K562 (cell line): ENCODE measurements around the gene ASB10. TPM values are rescaled to one million over a fixed set of nuclear protein-coding genes. Genes with fewer than 3 reads are reported as not detected.

Experiments
- ATAC-seq: fragments of 200-7000 bp; cut with Tn5 transposase; 3 replicates; pipeline ENCODE4 v1.9.1; 2020; ENCODE audit warnings: moderate library complexity
- BruUV-seq: library from RNA; stranded (reverse); fragments of 400-500 nt; replicated peaks from 2 replicates; lab custom pipeline; 2021; lab: Mats Ljungman, UMichigan
- CTCF ChIA-PET: fragments of 300-600 bp; formaldehyde crosslinking; extraction: SDS; loops from one replicate; lab custom pipeline; 2021; ENCODE audit warnings: low intra/inter-chr PET ratio; lab: Yijun Ruan, JAX
- POLR2A ChIA-PET: fragments of 300-600, 350-650 bp; sonication (Branson Sonifier 250); formaldehyde crosslinking; extraction: SDS; loops from one replicate; lab custom pipeline; 2021; ENCODE audit warnings: antibody characterized with exemption, inconsistent platforms; lab: Yijun Ruan, JAX
- DNase-seq, 4 experiments: peaks; one replicate each; pipeline versions ENCODE4 v3.0.0 to v3.0.0-alpha.2; 2011 to 2018; ENCODE audit warnings: low spot score in 3 of 4, mixed read lengths in 3 of 4; ENCODE audit errors: extremely low read depth in 1 of 4
- FAIRE-seq: peaks from 2 replicates; lab custom pipeline; 2011; peaks lifted over from hg19 to GRCh38; lab: Jason Lieb, UNC
- H2AFZ ChIP-seq: 2 replicates; pipeline ENCODE4 v1.6.0; 2011; ENCODE audit warnings: low read depth, low read length, control low read depth, inconsistent platforms
- H3K27ac ChIP-seq: fragments of 200-600 bp; 3 replicates; pipeline ENCODE4 v1.8.0; 2011; ENCODE audit warnings: low read depth, mild to moderate bottlenecking, control low read depth, inconsistent platforms, low read length, moderate library complexity, mixed read lengths; ENCODE audit errors: extremely low read depth
- H3K27me3 ChIP-seq, 2 experiments: fragments of 300-600 bp in 1 of 2; 2 replicates in 1 of 2; 3 replicates in 1 of 2; pipeline versions ENCODE4 v1.6.0 to v1.8.0; 2011; ENCODE audit warnings: inconsistent platforms in 2 of 2, low read length in 2 of 2, mild to moderate bottlenecking in 1 of 2, mixed read lengths in 1 of 2, moderate library complexity in 1 of 2; ENCODE audit not compliant: control insufficient read depth in 2 of 2, insufficient read depth in 2 of 2
- H3K36me3 ChIP-seq: fragments of 300-600 bp; 3 replicates; pipeline ENCODE4 v1.8.0; 2011; ENCODE audit warnings: mild to moderate bottlenecking, low read length, inconsistent platforms; ENCODE audit not compliant: control insufficient read depth, insufficient read depth
- H3K4me1 ChIP-seq, 2 experiments: fragments of 200-600 bp in 1 of 2; replicated peaks in 1 of 2; 2 replicates in 1 of 2; 3 replicates in 1 of 2; pipeline versions ENCODE4 v1.5.1 to v1.8.0; 2011; ENCODE audit warnings: inconsistent platforms in 2 of 2, low read length in 2 of 2, mild to moderate bottlenecking in 1 of 2, mixed read lengths in 1 of 2, moderate library complexity in 1 of 2; ENCODE audit not compliant: control insufficient read depth in 2 of 2, insufficient read depth in 2 of 2
- H3K4me2 ChIP-seq: 2 replicates; pipeline ENCODE4 v1.6.1; 2011; ENCODE audit warnings: low read length, control low read depth, inconsistent platforms, mixed read lengths; ENCODE audit not compliant: insufficient read depth
- H3K4me3 ChIP-seq: fragments of 200-600 bp; sonication (generic), shearing (Covaris generic); 2 replicates; pipeline ENCODE4 v1.5.1; 2016; ENCODE audit warnings: control low read depth, inconsistent platforms
- H3K79me2 ChIP-seq: fragments of 200-600 bp; 3 replicates; pipeline ENCODE4 v1.8.0; 2011; ENCODE audit warnings: low read length, inconsistent platforms; ENCODE audit not compliant: control insufficient read depth, insufficient read depth
- H3K9ac ChIP-seq, 2 experiments: 2 replicates each; pipeline versions ENCODE4 v1.6.0 to v1.6.1; 2011; ENCODE audit warnings: low read depth in 2 of 2, low read length in 2 of 2, control low read depth in 1 of 2, inconsistent platforms in 1 of 2, mild to moderate bottlenecking in 1 of 2, mixed read lengths in 1 of 2; ENCODE audit not compliant: insufficient read depth in 1 of 2
- H3K9me1 ChIP-seq: one replicate; pipeline ENCODE4 v1.6.0; 2011; ENCODE audit warnings: inconsistent platforms, mild to moderate bottlenecking, low read length, moderate library complexity; ENCODE audit not compliant: control insufficient read depth, insufficient read depth
- H3K9me3 ChIP-seq: replicated peaks from 2 replicates; pipeline ENCODE4 v1.5.1; 2011; ENCODE audit warnings: low read depth, low read length, inconsistent platforms; ENCODE audit not compliant: control insufficient read depth, insufficient read depth
- H4K20me1 ChIP-seq: replicated peaks from 2 replicates; pipeline ENCODE4 v1.6.1; 2011; ENCODE audit warnings: low read length, inconsistent platforms, mixed read lengths; ENCODE audit not compliant: control insufficient read depth, insufficient read depth
- CXXC5 ChIP-seq: fragments of 250-450 bp; sonication (Bioruptor Pico); IDR thresholded peaks from 2 replicates; pipeline ENCODE4 v1.8.0; 2022; ENCODE audit warnings: inconsistent platforms, mild to moderate bottlenecking, moderate library complexity
- HMG20A ChIP-seq: fragments of 450-650 bp; formaldehyde crosslinking; conservative IDR thresholded peaks from 2 replicates; pipeline ENCODE4 v1.4.0; 2020; ENCODE audit warnings: mild to moderate bottlenecking, mixed read lengths
- POLR2G ChIP-seq: fragments of 200-400 bp; formaldehyde crosslinking; IDR thresholded peaks from 2 replicates; pipeline ENCODE4 v1.6.1; 2017; ENCODE audit warnings: low read depth, mild to moderate bottlenecking, antibody characterized with exemption, low read length, moderate library complexity
- RBFOX2 ChIP-seq: fragments of 200-400 bp; formaldehyde crosslinking; IDR thresholded peaks from 2 replicates; pipeline ENCODE4 v1.6.1; 2017; ENCODE audit warnings: low read depth, mild to moderate bottlenecking, low read length, moderate library complexity
- TOE1 ChIP-seq, 2 experiments: fragments of 450-650 bp in 1 of 2; sonication (generic) in 1 of 2; formaldehyde crosslinking in 1 of 2; IDR thresholded peaks; 2 replicates each; pipeline versions ENCODE4 v1.7.1 to v1.8.0; 2016 to 2022; ENCODE audit warnings: borderline replicate concordance in 2 of 2, mild to moderate bottlenecking in 2 of 2, antibody characterized with exemption in 1 of 2, inconsistent platforms in 1 of 2, low read depth in 1 of 2, missing genetic modification reagents in 1 of 2, moderate library complexity in 1 of 2
- ZFP30 ChIP-seq: fragments of 250-450 bp; sonication (Bioruptor Pico); IDR thresholded peaks from 2 replicates; pipeline ENCODE4 v1.8.0; 2022; ENCODE audit warnings: moderate library complexity, mild to moderate bottlenecking, inconsistent platforms, borderline replicate concordance
- WGBS: fragments of 100-300 bp; shearing (Covaris generic); methylation state at CpG from one replicate; pipeline ENCODE4 v1.1.6; 2016; ENCODE audit warnings: low coverage, mixed read lengths; ENCODE audit not compliant: insufficient coverage; ENCODE audit errors: missing lambda C conversion rate; 5-methylcytosine and 5-hydroxymethylcytosine counted together
- in situ Hi-C: fragments of 300-500 bp; cut with MboI; formaldehyde crosslinking; loops from 4 replicates; pipeline ENCODE4 v1.15.0; 2018; ENCODE audit warnings: inconsistent platforms, mixed read lengths
- intact Hi-C: fragments of 100-400 bp; cut with micrococcal nuclease; formaldehyde crosslinking; loops from 2 replicates; pipeline ENCODE4 v1.14.2; 2022
- polyA plus RNA-seq, 8 experiments: library from polyadenylated mRNA; depleted of rRNA in 4 of 8; stranded (reverse) in 5 of 8; unstranded in 3 of 8; fragments of >200 nt; fragmentation: Nextera tagmentation in 2 of 8; fragmentation: Illumina TruSeq in 1 of 8; extraction: Ambion mirVana in 2 of 8; extraction: Trizol in 1 of 8; gene quantifications; 2 replicates each; pipeline versions ENCODE4 v1.2.1 to v1.2.3, GENCODE V29; 2011 to 2014; ENCODE audit warnings: inconsistent platforms in 1 of 8, missing spikeins in 1 of 8
- total RNA-seq, 7 experiments: library from RNA; depleted of rRNA in 6 of 7; stranded (reverse); fragments of >200 nt in 6 of 7; fragmentation: Illumina TruSeq in 2 of 7; extraction: Trizol in 2 of 7; gene quantifications; 2 replicates each; pipeline versions ENCODE4 v1.2.1 to v1.2.3, GENCODE V29; 2011 to 2021; ENCODE audit warnings: low replicate concordance in 1 of 7
- TF ChIP-seq, protein P1 (sequence below): sonication (generic); formaldehyde crosslinking; IDR thresholded peaks from 2 replicates; pipeline ENCODE4 v1.9.0; 2022; ENCODE audit warnings: mild to moderate bottlenecking, missing genetic modification reagents

Gene ASB10
- total and polyA plus RNA-seq, 9 of the 15 experiments (the other 6 are each of a cell fraction or from before 2014, with no cell fraction given), result not detected

DNA sequence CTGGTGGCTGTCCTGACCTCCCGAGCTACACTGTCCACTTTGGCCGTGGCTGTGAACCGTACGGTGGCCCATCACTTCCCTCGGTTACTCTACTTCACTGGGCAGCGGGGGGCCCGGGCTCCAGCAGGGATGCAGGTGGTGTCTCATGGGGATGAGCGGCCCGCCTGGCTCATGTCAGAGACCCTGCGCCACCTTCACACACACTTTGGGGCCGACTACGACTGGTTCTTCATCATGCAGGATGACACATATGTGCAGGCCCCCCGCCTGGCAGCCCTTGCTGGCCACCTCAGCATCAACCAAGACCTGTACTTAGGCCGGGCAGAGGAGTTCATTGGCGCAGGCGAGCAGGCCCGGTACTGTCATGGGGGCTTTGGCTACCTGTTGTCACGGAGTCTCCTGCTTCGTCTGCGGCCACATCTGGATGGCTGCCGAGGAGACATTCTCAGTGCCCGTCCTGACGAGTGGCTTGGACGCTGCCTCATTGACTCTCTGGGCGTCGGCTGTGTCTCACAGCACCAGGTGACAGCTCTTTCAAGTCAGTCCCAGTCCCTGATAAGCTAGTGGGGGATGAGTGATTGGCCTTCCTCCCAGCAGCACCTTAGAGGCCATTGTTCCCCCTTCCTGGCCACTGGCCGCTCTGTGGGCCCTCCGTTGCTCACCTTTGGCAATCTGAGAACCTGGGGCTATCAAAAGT lies 48.2 kb upstream of the ASB10 start:
- WGBS, result 95% methylated on average over 28 of the region's 28 CpGs
- TF ChIP-seq RBFOX2 (peak; percentile 56), POLR2G (peak; percentile 44; the same call in 1 of the 2 replicates), HMG20A (CRISPR knock-in tag) (no peak)
- ChIA-PET CTCF (no interaction called here), POLR2A (interaction anchor here (2.8 to 3.3 kb wide), 3 partner anchors 8 to 23 kb away, joined by 12 to 34 read pairs (median 13); partner anchors contain the start of gene H2BK1)
- Histone ChIP-seq H3K4me1 (peaks cover 14 to 47% of the 10 kb centered on the region in 2 experiments; a peak in 4 of 5 replicates), H3K36me3 (peaks cover 42% of the 10 kb centered on the region; the same call in 2 of the 3 replicates), H3K27me3 (no peaks in the 10 kb centered on the region), H3K4me2 (no peak overlapping the region), H3K79me2 (peaks cover 27% of the 10 kb centered on the region), H3K9me3 (no peaks in the 10 kb centered on the region), H4K20me1 (peaks cover 46% of the 10 kb centered on the region), H3K9ac (peak overlapping the region in 1 of 2 experiments; percentile 49; a peak in 2 of 4 replicates), H3K27ac (no peak overlapping the region), H3K4me3 (no peak overlapping the region), H2AFZ (no peak overlapping the region), H3K9me1 (peaks cover 4% of the 10 kb centered on the region)
- in situ Hi-C loops, result no loop called here
- intact Hi-C loops, result no loop called here
- ATAC-seq (no peak), DNase-seq (no peak), FAIRE-seq (no peak)
- no TSS peak for BruUV-seq

DNA sequence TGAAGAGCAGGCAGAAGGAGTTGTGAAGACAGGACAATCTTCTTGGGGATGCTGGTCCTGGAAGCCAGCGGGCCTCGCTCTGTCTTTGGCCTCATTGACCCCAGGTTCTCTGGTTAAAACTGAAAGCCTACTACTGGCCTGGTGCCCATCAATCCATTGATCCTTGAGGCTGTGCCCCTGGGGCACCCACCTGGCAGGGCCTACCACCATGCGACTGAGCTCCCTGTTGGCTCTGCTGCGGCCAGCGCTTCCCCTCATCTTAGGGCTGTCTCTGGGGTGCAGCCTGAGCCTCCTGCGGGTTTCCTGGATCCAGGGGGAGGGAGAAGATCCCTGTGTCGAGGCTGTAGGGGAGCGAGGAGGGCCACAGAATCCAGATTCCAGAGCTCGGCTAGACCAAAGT lies 46.8 kb upstream of the ASB10 start:
- DNase-seq (no peak), FAIRE-seq (no peak), ATAC-seq (no peak)
- peak overlapping the region; percentile 94 for H3K4me2 ChIP-seq
- no peak for TF ChIP-seq ZFP30 (CRISPR knock-in tag)
- no peak for TF ChIP-seq CXXC5 (CRISPR knock-in tag)
- TF ChIP-seq TOE1 (IDR thresholded peaks at IDR 0.05; ENCODE audit: borderline replicate concordance), result no peak
- TF ChIP-seq TOE1 (CRISPR knock-in tag; IDR thresholded peaks at IDR 0.05; ENCODE audit: borderline replicate concordance, low read depth), result 0 out of 2 replicates have a peak, but pooled peaks have one; percentile 50
- TF ChIP-seq, protein P1, sequence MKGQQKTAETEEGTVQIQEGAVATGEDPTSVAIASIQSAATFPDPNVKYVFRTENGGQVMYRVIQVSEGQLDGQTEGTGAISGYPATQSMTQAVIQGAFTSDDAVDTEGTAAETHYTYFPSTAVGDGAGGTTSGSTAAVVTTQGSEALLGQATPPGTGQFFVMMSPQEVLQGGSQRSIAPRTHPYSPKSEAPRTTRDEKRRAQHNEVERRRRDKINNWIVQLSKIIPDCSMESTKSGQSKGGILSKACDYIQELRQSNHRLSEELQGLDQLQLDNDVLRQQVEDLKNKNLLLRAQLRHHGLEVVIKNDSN (CRISPR knock-in tag), result 0 out of 2 replicates have a peak, but pooled peaks have one; percentile 17
- ChIA-PET POLR2A (interaction anchor here (3.1 to 3.3 kb wide), 2 partner anchors 9 to 22 kb away, joined by 12 to 34 read pairs; partner anchors contain the start of gene H2BK1), CTCF (no interaction called here)
- peaks cover 36% of the 10 kb centered on the region for H4K20me1 ChIP-seq
- peak overlapping the region; percentile 81; the same call in 1 of the 3 replicates for H3K27ac ChIP-seq
- peaks cover 14 to 48% of the 10 kb centered on the region in 2 experiments; a peak in 4 of 5 replicates for H3K4me1 ChIP-seq
- H3K36me3 ChIP-seq, result peaks cover 42% of the 10 kb centered on the region; the same call in 2 of the 3 replicates
- H3K4me3 ChIP-seq, result peak overlapping the region; percentile 92
- no peak overlapping the region for H2AFZ ChIP-seq
- peaks cover 4% of the 10 kb centered on the region for H3K9me1 ChIP-seq
- peak overlapping the region; percentile 79 to 96; a peak in 3 of 4 replicates for H3K9ac ChIP-seq
- H3K79me2 ChIP-seq, result peaks cover 27% of the 10 kb centered on the region
- BruUV-seq, result TSS peak; percentile 49
- in situ Hi-C loops (no loop called here), intact Hi-C loops (loop anchor here (5.0 kb wide), 1 partner anchor 227 kb away; no protein-coding TSS in a partner anchor)
- WGBS, result 81% methylated on average over 9 of the region's 9 CpGs
- no peaks in the 10 kb centered on the region for H3K9me3 ChIP-seq
- H3K27me3 ChIP-seq, result no peaks in the 10 kb centered on the region
